ENCODE data around the gene CDC42BPA. TPM values are rescaled to one million over a fixed set of nuclear protein-coding genes. Genes with fewer than 3 reads are reported as not detected.
A peak's percentile ranks its signal among the peaks of the same experiment; 100 is the strongest.

Gene CDC42BPA
- polyA plus RNA-seq, 1 donor (not counting 4 experiments of a cell fraction or from before 2014, with no cell fraction given), result 9.2 TPM

DNA sequence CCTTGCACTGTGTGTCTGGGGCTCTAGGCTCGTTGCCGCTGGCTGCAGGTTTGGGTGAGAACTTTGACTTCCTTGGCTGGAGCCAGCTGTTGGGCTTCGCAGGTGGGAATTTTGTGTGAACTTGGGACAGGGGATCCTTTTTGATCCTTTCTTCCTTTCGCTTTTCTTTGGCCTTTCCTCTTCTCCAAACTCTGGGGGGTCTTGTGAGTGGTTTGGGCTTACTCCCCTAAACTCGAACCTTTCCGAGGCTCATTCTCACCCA is 377.6 kb downstream of the CDC42BPA start:
- peak overlapping the region; percentile 79 for H3K9ac ChIP-seq (ENCODE audit: control insufficient read depth, extremely low read depth, insufficient read depth, low read length)
- H3K27ac ChIP-seq (ENCODE audit: control insufficient read depth, insufficient read depth, low read length), result no peak overlapping the region
- dilution Hi-C loops (cut with MboI; ENCODE audit: extremely low pct_ligation_motif_present, low sequenced_read_pairs), result no loop called here
- no peaks in the 10 kb centered on the region for H3K9me3 ChIP-seq (ENCODE audit: control insufficient read depth, low read depth, low read length)
- H3K79me2 ChIP-seq (ENCODE audit: control insufficient read depth, insufficient read depth, low read length), result no peaks in the 10 kb centered on the region
- peak overlapping the region; percentile 91 for H2AFZ ChIP-seq (ENCODE audit: control insufficient read depth, low read length)
- no peaks in the 10 kb centered on the region for H3K9me1 ChIP-seq (ENCODE audit: control insufficient read depth, extremely low read depth, insufficient read depth, low read length)
- TF ChIP-seq, protein P1, sequence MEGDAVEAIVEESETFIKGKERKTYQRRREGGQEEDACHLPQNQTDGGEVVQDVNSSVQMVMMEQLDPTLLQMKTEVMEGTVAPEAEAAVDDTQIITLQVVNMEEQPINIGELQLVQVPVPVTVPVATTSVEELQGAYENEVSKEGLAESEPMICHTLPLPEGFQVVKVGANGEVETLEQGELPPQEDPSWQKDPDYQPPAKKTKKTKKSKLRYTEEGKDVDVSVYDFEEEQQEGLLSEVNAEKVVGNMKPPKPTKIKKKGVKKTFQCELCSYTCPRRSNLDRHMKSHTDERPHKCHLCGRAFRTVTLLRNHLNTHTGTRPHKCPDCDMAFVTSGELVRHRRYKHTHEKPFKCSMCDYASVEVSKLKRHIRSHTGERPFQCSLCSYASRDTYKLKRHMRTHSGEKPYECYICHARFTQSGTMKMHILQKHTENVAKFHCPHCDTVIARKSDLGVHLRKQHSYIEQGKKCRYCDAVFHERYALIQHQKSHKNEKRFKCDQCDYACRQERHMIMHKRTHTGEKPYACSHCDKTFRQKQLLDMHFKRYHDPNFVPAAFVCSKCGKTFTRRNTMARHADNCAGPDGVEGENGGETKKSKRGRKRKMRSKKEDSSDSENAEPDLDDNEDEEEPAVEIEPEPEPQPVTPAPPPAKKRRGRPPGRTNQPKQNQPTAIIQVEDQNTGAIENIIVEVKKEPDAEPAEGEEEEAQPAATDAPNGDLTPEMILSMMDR (optimal IDR thresholded peaks at IDR 0.05 in 1 of 3, IDR thresholded peaks at IDR 0.05 in 1 of 3, conservative IDR thresholded peaks at IDR 0.05 in 1 of 3; ENCODE audit: extremely low read depth in 1 of 3, insufficient read depth in 2 of 3, low read length in 3 of 3), result no peak
- TF ChIP-seq EZH2 (IDR thresholded peaks at IDR 0.05; ENCODE audit: low read length), result no peak
- peak overlapping the region; percentile 95 for H3K4me2 ChIP-seq (ENCODE audit: control insufficient read depth, extremely low read depth, insufficient read depth, low read depth, low read length)
- FAIRE-seq (no peak), DNase-seq (ENCODE audit: low read depth, low spot score) (no peak)
- peaks cover 3% of the 10 kb centered on the region for H3K27me3 ChIP-seq (ENCODE audit: control insufficient read depth, extremely low read depth, insufficient read depth, low read length)
- peak overlapping the region; percentile 48 to 77 (median 73) for H3K4me3 ChIP-seq (ENCODE audit: control insufficient read depth in 2 of 3, extremely low read depth in 1 of 3, insufficient read depth in 2 of 3, low read depth in 1 of 3, low read length in 3 of 3)
- H4K20me1 ChIP-seq (ENCODE audit: control insufficient read depth, extremely low read depth, insufficient read depth, low read length), result no peaks in the 10 kb centered on the region
- peaks cover 16% of the 10 kb centered on the region for H3K4me1 ChIP-seq (ENCODE audit: control insufficient read depth, extremely low read depth, insufficient read depth, low read length)
- no peaks in the 10 kb centered on the region for H3K36me3 ChIP-seq (ENCODE audit: control insufficient read depth in 2 of 2, extremely low read depth in 1 of 2, insufficient read depth in 2 of 2, low read length in 2 of 2)

DNA sequence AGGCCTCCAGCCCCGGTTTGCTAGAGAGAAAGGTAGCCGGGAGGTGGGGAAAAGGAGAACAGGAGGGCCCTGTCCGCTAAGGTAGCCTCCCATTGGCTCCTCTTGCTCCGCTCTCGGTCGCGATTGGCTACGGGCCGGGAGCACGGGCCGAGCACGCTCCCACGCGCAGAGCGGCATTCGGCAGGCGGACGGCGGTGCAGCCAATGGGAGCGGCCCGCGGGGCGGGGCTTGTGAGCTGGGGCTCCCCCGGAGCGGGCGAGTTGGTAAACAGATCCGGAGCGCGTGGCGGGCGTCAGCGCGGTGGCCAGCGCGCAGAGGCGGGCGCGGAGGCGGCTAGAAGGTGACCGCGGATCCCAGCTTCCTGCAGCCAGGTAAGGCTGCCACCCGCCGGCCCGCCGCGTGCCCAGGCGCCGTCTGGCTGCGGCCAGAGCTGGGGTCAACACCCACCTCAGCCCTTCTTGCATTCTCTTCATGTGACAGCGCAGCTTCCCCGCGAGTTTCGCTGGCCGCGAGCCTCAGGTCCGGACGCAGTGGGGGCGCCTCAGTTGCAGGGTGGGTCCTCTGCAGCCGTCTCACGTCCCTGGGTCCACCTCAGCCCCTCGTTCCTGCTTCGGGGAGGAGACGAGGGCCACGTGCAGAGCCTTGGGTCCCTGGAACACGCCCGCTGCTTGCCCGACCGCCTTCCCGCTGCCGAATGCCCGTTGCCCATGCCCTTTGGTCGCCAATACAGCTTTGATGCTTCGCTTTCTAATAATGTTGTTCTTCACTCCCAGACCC is 378.1 kb downstream of the CDC42BPA start, which contains the start of gene COQ8A:
Gene COQ8A (plus strand): TSS at position 266 of the 777 bp plus-strand sequence. CDS start 21,092 bp downstream, outside the sequence.
- Histone ChIP-seq H3K27me3 (ENCODE audit: control insufficient read depth, extremely low read depth, insufficient read depth, low read length) (peaks cover 3% of the 10 kb centered on the region), H3K9ac (ENCODE audit: control insufficient read depth, extremely low read depth, insufficient read depth, low read length) (peak within 1 kb of the TSS; percentile 86), H3K9me1 (ENCODE audit: control insufficient read depth, extremely low read depth, insufficient read depth, low read length) (no peaks in the 10 kb centered on the region), H3K27ac (ENCODE audit: control insufficient read depth, insufficient read depth, low read length) (peak within 1 kb of the TSS; percentile 85), H3K9me3 (ENCODE audit: control insufficient read depth, low read depth, low read length) (no peaks in the 10 kb centered on the region), H2AFZ (ENCODE audit: control insufficient read depth, low read length) (peak within 1 kb of the TSS; percentile 93), H3K4me1 (ENCODE audit: control insufficient read depth, extremely low read depth, insufficient read depth, low read length) (peaks cover 16% of the 10 kb centered on the region), H3K4me2 (ENCODE audit: control insufficient read depth, extremely low read depth, insufficient read depth, low read depth, low read length) (peak within 1 kb of the TSS; percentile 95), H4K20me1 (ENCODE audit: control insufficient read depth, extremely low read depth, insufficient read depth, low read length) (no peaks in the 10 kb centered on the region), H3K79me2 (ENCODE audit: control insufficient read depth, insufficient read depth, low read length) (no peaks in the 10 kb centered on the region), H3K36me3 (ENCODE audit: control insufficient read depth in 2 of 2, extremely low read depth in 1 of 2, insufficient read depth in 2 of 2, low read length in 2 of 2) (no peaks in the 10 kb centered on the region), H3K4me3 (ENCODE audit: control insufficient read depth in 2 of 3, extremely low read depth in 1 of 3, insufficient read depth in 2 of 3, low read depth in 1 of 3, low read length in 3 of 3) (peak within 1 kb of the TSS; percentile 48 to 77 (median 73))
- FAIRE-seq, result peak; percentile 83
- TF ChIP-seq, protein P1 (optimal IDR thresholded peaks at IDR 0.05 in 1 of 3, IDR thresholded peaks at IDR 0.05 in 1 of 3, conservative IDR thresholded peaks at IDR 0.05 in 1 of 3; ENCODE audit: extremely low read depth in 1 of 3, insufficient read depth in 2 of 3, low read length in 3 of 3), result no peak
- TF ChIP-seq EZH2 (IDR thresholded peaks at IDR 0.05; ENCODE audit: low read length), result no peak
- dilution Hi-C loops (cut with MboI; ENCODE audit: extremely low pct_ligation_motif_present, low sequenced_read_pairs), result no loop called here
- peak; percentile 97 for DNase-seq (ENCODE audit: low read depth, low spot score)

Small RNA genes lying within 50 kb of the gene (small RNA-seq; reads per million reads assigned to genes)
- gene AL353689.1 (ENCODE audit: insufficient read length in 3 of 3, low read depth in 3 of 3, low replicate concordance in 1 of 3), result 0 reads per million in 3 experiments

Other genes with a start within 250 kb of the CDC42BPA start
- gene ZNF678, start 245.1 kb upstream of the CDC42BPA start, polyA plus RNA-seq, result 1.5 to 3.0 TPM (median 2.2 TPM) in 3 replicates